ENCODE measurements around the gene SIX5. TPM values are rescaled to one million over a fixed set of nuclear protein-coding genes. Genes with fewer than 3 reads are reported as not detected.

Gene SIX5
- total RNA-seq, 1 donor from 2014 or later: 16.8 TPM

GRCh38 chr19:45763691-45764294 lies 5.3 kb downstream of the SIX5 start:
- intact Hi-C loops (cut with DNase I): no loop called here
- H3K36me3 ChIP-seq: no peaks in the 10 kb centered on the region
- no peak for DNase-seq
- H3K27me3 ChIP-seq (ENCODE audit: low read depth): peaks cover 10% of the 10 kb centered on the region
- H3K4me3 ChIP-seq: no peak overlapping the region
- no peak for TF ChIP-seq CTCF (IDR thresholded peaks at IDR 0.05)
- no peak overlapping the region for H3K27ac ChIP-seq
- H3K4me1 ChIP-seq: peaks cover 33% of the 10 kb centered on the region
- H3K9me3 ChIP-seq: no peaks in the 10 kb centered on the region
- no peak for ATAC-seq

- no peak for DNase-seq
- TF ChIP-seq CTCF (IDR thresholded peaks at IDR 0.05): no peak
- intact Hi-C loops (cut with DNase I): no loop called here
Observed at GRCh38 chr19:45762870-45763631, 6.0 kb downstream of the SIX5 start.

DNA sequence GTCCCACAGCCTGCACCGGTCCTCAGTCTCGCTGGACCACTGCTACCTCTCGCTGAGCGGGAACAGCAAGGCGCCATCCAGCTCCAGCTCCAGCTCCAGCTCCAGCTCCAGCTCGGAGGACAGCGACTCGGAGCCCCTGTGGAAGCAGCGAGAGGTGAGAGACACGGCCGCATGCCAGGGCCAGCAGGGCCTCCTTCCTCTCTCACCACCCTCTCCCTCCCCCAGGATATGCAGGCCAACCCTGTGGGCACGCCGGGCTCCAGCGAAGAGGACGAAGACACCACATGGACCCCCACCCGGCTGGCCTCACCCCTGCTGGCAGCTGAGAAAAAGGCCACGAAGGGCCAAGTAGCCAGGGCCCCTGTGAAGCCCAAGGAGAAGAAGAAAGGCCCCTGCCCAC lies 7.3 kb downstream of the SIX5 start:
- no peak overlapping the region for H3K4me3 ChIP-seq
- no peak overlapping the region for H3K27ac ChIP-seq
- no peak for DNase-seq
- peaks cover 20% of the 10 kb centered on the region for H3K4me1 ChIP-seq
- ATAC-seq: no peak
- intact Hi-C loops (cut with DNase I): no loop called here
- H3K9me3 ChIP-seq: no peaks in the 10 kb centered on the region
- H3K36me3 ChIP-seq: no peaks in the 10 kb centered on the region
- no peak for TF ChIP-seq CTCF (IDR thresholded peaks at IDR 0.05)
- H3K27me3 ChIP-seq (ENCODE audit: low read depth): peaks cover 10% of the 10 kb centered on the region

More at GRCh38 chr19:45762870-45763631, 6.0 kb downstream of the SIX5 start:
- Histone ChIP-seq H3K36me3 (no peaks in the 10 kb centered on the region), H3K9me3 (no peaks in the 10 kb centered on the region), H3K4me3 (no peak overlapping the region), H3K4me1 (peaks cover 32% of the 10 kb centered on the region), H3K27ac (no peak overlapping the region), H3K27me3 (ENCODE audit: low read depth) (peaks cover 10% of the 10 kb centered on the region)
- ATAC-seq: no peak

DNA sequence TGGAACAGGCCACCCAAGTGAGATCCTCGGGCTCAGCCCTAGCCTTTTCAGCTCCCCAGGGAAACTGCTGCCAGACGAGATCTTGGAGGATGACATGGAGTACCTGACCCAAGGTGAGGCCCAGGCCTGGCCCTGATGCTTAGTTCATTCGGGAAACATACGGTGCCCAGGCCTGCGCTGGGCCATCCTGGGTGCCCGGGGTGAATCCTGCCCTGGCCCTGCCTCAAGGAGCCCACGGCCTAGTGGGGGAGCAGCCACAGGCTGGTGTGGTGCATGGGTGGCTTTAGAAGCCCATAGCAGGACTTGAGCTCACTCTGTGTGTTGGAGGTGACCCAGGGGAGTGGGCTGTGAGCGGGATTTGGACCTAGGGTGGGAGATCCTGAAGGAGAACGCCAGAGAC lies 10.1 kb downstream of the SIX5 start:
- DNase-seq: no peak
- Histone ChIP-seq H3K4me1 (no peaks in the 10 kb centered on the region), H3K27ac (no peak overlapping the region), H3K27me3 (ENCODE audit: low read depth) (no peaks in the 10 kb centered on the region), H3K4me3 (no peak overlapping the region), H3K9me3 (no peaks in the 10 kb centered on the region), H3K36me3 (no peaks in the 10 kb centered on the region)
- no peak for ATAC-seq
- intact Hi-C loops (cut with DNase I): no loop called here
- no peak for TF ChIP-seq CTCF (IDR thresholded peaks at IDR 0.05)

GRCh38 chr19:45757695-45758094 lies 11.4 kb downstream of the SIX5 start:
- no peaks in the 10 kb centered on the region for H3K36me3 ChIP-seq
- ATAC-seq: no peak
- no peak for DNase-seq
- H3K27me3 ChIP-seq (ENCODE audit: low read depth): no peaks in the 10 kb centered on the region
- intact Hi-C loops (cut with DNase I): no loop called here
- TF ChIP-seq CTCF (IDR thresholded peaks at IDR 0.05): no peak
- H3K27ac ChIP-seq: no peak overlapping the region
- no peaks in the 10 kb centered on the region for H3K9me3 ChIP-seq
- no peaks in the 10 kb centered on the region for H3K4me1 ChIP-seq
- no peak overlapping the region for H3K4me3 ChIP-seq

Measured in lower lobe of right lung (tissue), 2 donors.